Skeletal muscle cell (primary cell): Measurements from ENCODE around the gene SPACDR.
"Not testable (repeated sequence)": the region's sequence is repeated elsewhere in the genome, so short reads cannot be mapped to it uniquely, and the experiment has no call there.

ENCODE experiments used
- DNase-seq: peaks from one replicate; pipeline ENCODE4 v3.0.0-alpha.2; 2010; ENCODE audit warnings: low read depth
- H3K4me3 ChIP-seq: 2 replicates; pipeline ENCODE4 v1.5.1; 2011; ENCODE audit warnings: low read depth, mild to moderate bottlenecking, control low read depth, low read length, moderate library complexity

The SPACDR gene, protein sequence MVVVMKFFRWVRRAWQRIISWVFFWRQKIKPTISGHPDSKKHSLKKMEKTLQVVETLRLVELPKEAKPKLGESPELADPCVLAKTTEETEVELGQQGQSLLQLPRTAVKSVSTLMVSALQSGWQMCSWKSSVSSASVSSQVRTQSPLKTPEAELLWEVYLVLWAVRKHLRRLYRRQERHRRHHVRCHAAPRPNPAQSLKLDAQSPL

DNA sequence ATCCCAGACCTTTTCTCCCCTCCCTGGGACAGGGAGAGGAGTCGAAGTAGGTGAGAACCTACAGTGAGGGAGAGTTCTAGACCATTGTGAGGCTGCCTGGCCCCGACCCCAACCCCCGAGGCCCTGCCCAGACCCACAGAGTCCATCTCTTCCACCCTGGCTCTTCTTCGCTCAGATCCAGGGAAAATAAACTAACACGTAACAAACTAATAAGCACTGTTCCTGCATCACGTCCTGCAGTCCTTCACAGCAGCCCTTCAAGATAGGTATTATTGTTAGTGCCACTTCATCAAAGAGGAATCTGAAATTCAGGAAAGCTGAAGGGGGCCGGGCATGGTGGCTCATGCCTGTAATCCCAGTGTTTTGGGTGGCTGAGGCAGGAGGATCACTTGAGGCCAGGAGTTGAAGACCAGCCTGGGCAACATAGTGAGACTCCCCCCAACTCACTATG, at the start of gene SPACDR:
Gene SPACDR (minus strand): TSS at position 51 of the 451 bp plus-strand sequence. CDS start 235 bp downstream, outside the sequence.
- H3K4me3 ChIP-seq = no peak within 1 kb of the TSS
- DNase-seq = no peak

DNA sequence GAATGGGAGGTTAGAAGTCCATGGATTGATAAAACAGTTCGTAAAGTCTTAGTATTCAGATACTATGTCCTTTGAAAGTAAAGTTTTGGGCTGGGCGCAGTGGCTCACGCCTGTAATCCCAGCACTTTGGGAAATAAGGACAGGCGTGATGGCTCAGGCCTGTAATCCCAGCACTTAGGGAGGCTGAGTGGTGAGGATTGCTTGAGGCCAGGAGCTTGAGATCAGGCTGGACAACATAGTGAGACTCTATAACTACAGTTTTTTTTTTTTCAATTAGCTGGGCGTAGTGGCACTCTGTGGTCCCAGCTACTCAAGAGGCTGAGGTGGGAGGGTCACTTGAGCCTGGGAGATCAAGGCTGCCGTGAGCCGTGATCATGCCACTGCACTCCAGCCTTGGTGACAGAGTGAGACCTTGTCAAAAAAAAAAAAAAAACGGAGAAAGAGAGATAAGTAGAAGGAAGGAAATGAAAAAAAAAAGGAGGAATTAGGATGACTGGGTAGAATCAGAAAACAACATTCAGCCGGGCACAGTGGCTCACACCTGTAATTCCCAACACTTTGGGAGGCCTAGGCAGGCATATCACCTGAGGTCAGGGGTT, 49.3 kb upstream of the SPACDR start:
- DNase-seq = no peak
- H3K4me3 ChIP-seq = no peak overlapping the region

DNA sequence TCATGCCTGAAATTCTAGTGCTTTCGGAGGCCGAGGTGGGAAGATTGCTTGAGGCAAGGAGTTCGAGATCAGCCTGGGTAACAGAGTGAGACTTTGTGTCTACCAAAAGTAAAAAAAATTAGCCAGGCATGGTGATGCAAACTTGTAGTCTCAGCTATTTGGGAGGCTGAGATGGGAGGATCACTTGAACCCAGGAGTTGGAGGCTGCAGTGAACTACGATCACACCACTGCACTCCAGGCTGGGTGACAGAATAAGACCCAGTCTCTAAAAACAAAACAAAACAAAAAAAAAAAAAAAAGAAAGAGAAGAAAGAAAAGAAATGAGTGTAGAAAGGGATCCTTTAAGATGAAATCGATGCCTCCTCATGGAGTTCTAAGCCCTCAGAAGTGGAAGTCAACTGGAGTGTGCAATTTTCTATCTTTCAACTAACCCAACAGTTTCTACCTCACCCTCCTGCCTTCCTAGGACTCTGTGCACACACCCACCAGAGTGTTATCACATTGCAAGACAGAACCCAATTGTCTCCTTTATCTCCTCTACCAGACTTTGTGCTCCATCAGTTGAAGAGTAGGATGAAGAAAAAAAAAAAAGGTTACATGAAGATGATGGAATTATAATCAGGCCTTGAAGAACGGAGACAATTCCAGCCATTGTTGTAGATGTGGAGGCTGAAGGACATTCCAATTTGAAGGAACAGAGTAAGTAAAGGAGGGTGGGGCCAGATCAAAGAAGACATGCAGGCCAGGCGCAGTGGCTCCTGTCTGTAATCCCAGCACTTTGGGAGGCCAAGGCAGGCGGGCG, 46.6 kb upstream of the SPACDR start:
- DNase-seq = no peak
- no peak overlapping the region for H3K4me3 ChIP-seq

DNA sequence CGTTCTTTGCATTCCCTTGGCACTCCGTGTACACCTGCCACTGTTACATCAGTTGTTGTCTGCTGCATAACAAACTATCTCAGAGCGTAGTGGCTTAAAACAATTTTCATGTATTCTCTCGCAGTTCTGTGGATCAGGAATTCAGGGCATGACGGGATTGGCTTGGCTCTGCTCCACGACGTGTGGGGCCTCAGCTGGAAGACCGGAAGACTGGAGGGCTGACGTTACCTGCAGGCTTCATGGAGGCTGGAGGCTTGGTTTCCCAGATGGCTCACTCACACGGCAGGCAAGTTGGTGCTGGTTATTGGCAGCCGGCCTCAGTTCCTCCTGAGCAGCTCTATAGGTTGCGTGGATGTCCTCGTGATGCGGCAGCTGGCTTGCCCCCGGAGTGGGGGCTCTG, 45.2 kb upstream of the SPACDR start:
- no peak overlapping the region for H3K4me3 ChIP-seq
- DNase-seq = peak; percentile 85

DNA sequence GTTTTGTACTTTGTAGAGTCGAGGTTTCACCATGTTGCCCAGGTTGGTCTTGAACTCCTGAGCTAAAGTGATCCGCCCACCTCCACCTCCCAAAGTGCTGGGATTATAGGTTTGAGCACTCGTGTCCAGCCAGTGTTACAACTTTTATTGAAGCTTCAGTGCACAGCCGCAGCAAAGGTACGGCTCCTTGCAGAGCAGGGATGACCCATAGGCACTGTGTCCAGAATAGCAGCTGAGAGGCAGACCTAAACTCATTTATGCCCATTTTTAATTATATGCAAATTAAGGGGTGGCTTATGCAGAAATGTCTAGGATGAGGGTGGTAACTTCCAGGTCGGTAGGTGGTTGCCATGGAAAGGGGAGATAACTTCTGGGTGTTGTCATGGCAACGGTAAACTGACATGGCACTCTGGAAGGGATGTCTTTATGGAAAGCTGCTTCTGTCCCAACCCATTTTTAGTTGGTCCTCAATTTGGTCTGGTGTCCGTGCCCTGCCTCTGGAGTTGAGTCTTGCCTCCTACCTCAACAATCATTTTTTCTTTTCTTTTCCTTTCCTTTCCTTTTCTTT, 42.4 kb upstream of the SPACDR start:
- no peak for DNase-seq
- H3K4me3 ChIP-seq = no peak overlapping the region

DNA sequence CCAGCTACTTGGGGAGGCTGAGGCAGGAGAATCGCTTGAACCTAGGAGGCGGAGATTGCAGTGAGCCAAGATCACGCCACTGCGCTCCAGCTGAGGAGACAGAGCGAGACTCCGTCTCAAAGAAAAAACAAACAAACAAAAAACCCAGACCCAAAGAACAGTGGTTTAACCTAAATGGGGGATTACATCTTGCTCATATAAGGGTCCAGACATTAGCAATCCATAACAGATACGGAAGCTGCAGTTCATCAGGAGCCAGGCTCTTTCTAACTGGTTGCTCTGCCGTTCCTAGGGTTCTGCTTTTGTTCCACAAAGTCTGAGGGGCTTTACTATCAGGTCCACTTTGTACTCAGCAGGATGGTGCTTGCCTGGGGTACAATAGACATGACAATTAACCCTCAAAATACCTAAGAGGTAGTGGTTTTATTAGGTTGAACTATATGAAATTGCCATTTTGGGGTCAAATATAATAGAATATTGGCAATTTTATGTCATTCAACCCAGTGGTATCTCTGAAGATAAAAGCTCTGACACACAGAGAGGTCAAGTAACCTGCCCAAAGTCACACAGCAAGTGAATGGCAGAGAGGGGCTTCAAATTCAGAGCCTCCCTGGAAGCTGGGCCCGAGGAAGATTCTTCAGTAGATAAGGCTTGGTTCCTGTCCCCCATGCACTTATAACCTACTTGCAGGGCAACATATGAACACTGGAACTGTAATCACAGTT, 41.0 kb upstream of the SPACDR start:
- no peak for DNase-seq
- H3K4me3 ChIP-seq = no peak overlapping the region

DNA sequence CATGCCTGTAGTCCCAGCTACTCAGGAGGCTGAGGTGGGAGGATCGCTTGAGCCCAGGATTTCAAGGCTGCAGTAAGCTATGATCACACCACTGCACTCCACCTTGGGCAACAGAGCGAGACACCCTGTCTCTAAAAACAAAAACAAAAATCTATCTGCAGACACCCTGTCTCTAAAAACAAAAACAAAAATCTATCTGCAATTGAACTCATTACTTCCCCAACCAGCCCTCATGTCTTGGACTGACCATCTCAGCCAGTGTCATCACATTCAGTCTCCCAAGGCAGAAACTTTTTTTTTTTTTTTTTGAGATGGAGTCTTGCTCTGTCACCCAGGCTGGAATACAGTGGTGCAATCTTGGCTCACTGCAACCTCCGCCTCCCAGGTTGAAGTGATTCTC, 40.0 kb upstream of the SPACDR start:
- not testable (repeated sequence) for DNase-seq, H3K4me3 ChIP-seq

DNA sequence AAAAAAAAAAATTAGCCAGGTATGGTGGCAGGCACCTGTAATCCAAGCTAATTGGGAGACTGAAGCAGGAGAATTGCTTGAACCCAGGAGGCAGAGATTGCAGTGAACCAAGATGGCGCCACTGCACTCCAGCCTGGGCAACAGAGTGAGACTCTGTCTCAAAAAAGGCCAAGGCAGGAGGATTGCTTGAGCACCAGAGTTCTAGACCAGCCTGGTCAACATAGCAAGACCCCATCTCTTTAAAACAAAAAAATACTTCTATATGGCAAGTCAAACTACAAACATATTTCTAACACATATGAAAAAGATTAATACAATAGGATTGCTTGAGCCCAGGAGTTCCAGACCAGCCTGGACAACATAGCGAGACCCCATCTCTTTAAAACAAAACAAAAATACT, 36.7 kb upstream of the SPACDR start:
- DNase-seq, H3K4me3 ChIP-seq: not testable (repeated sequence)

DNA sequence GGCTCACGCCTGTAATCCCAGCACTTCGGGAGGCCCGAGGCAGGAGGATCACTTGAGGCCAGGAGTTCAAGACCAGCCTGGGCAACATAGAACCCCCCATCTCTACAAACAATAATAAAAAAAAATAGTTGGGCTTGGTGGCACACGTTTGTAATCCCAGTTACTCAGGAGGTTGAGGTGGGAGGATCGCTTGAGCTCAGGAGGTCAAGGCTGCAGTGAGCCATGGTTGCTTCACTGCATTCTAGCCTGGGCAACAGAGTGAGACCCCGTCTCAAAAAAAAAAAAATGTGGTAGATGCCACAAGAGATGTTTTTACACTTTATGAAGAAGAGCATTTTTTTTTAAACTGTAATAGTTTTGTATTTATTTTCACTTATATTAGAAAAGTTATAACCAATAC, 32.4 kb upstream of the SPACDR start:
- H3K4me3 ChIP-seq = no peak overlapping the region
- no peak for DNase-seq

DNA sequence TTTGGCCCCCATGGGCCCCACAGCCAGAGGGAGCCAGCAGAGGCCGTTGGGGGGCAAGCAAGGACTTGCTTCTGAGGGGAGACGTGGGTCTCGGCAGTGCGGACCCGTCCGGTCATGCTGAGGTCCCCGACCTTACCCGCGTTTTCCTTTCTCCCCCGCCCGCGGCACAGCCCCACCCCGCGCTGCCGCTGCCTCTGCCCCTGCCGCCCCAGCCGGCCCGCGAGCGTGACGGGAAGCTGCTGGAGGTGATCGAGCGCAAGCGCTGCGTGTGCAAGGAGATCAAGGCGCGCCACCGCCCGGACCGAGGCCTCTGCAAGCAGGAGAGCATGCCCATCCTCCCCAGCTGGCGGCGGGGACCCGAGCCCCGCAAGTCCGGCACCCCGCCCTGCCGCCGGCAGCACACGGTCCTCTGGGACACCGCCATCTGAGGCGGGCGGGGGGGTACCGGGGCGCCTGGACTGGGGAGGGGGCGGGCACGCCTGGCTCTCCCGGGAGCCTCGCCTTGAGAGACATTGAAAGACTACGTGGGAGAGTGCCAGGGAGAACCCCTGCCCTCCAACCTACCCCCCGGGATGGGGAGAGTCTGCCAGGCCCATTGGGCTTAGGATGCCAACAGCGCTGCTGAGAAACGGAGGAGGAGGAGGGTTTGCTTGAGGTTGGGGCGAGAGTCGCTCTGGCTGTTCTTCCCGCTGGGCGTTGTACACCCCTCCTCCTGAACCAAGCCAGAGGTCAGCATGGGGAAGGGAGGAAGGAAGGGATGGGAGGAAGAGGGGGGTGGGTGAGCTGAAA, 29.6 kb upstream of the SPACDR start:
- no peak for DNase-seq
- no peak overlapping the region for H3K4me3 ChIP-seq

DNA sequence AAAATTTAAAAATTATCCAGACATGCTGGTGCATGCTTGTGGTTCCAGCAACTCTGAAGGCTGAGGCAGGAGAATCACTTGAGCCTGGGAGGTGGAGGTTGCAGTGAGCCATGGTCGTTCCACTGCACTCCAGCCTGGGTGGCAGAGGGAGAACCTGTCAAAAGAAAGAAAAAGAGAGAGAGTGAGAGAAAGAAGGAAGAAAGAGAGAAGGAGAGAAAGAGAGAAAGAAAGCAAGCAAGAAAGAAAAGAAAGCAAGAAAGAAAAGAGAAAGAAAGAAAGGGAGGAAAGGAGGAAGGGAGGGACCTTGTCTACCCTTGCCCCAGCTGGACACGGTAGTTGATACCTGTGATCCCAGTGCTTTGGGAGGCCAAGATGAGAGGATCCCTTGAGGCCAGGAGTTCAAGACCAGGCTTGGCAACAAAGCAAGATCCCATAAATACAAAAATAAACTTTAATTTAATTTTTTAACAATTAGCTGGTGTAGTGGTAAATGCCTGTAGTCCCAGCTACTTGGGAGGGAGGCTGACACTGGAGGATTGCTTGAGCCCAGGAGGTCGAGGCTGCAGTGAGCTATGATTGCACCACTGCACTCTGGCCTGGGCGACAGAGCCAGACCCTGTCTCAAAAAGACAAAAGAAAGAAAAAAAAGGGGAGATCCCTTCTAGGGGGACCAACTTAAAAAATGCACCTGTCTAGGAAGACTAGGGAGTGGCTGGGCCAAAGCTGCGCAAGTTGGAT, 28.8 kb upstream of the SPACDR start:
- no peak for DNase-seq
- no peak overlapping the region for H3K4me3 ChIP-seq

DNA sequence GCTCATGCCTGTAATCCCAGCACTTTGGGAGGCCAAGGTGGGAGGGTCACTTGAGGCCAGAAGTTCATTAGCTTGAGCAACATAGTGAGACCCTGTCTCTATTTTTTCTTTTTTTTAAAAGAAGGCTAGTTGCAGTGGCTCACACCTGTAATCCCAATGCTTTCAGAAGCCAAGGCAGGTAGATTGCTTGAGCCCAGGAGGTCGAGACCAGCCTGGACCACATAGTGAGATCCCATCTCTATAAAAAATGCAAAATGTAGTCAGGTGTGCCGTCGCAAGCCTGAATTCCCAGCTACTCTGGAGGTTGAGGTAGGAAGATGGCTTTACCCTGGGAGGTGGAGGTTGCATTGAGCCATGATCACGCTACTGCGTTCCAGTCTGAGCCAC, 27.1 kb upstream of the SPACDR start:
- no peak overlapping the region for H3K4me3 ChIP-seq
- no peak for DNase-seq

DNA sequence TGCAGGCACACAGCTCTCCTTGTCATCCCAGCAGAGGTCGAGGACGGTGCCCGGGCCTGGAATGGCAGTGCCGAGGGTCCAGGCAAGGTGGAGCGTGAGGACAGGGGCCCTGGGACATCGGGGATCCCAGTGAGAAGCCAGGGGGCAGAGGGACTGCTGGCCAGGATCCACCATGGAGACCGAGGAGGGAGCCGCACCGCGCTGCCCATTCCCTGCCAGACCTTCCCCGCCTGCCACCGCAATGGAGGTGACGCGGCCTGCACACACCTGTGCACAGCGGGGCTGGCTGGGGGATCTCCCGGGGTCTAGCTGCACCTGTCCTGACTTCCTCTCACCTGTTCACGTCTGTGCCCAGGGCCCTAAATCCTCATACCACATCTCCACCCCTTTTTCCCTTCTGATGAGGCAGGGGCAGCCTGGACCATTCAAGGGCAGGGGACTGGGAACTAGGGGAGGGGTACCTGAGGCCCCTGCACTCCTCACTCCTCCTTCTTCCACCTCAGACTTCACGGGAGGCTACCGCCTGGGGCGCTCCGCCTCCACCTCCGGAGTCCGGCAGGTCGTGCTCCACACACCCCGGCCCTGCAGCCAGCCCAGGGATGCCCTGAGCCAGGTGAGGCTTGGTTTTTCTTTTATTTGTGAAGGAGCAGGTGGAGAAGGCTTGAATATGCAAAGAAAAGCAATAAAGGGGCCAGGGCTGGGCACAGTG, 26.6 kb upstream of the SPACDR start:
- no peak overlapping the region for H3K4me3 ChIP-seq
- no peak for DNase-seq

DNA sequence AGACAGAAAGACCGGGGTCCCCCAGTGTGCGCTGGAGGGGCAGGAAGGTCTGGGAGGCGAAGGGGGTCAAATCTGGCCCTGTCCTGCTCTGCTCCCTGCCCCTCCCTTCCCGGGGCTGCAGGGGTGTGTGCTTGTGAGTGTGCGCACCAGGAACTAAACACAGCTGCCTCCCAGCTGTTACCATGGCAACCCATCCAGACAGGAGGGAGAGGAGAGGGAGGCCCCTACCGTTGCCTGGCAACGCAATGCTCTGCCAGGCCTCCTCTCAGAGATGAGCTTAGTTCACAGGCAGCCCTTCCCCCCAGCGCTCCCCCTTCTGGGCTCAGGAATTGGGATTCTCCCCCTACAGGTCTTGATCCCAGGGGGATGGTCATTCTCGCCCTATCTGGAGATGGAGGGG, 25.8 kb upstream of the SPACDR start:
- peak; percentile 80 for DNase-seq

DNA sequence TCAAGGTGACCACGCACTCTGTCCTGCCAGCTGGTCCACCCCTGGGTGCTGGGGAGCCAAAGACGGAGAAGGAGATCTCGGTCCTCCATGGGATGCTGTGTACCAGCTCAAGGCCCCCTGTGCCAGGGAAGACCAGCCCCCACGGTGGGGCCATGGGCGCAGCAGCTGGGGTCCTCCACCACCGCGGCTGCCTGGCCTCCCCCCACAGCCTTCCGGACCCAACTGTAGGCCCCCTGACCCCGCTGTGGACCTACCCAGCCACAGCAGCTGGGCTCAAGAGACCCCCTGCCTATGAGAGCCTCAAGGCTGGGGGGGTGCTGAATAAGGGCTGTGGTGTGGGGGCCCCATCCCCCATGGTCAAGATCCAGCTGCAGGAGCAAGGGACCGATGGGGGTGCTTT, 25.1 kb upstream of the SPACDR start:
- no peak overlapping the region for H3K4me3 ChIP-seq
- DNase-seq = no peak

More for the DNA sequence above, 25.8 kb upstream of the SPACDR start:
- H3K4me3 ChIP-seq = no peak overlapping the region

DNA sequence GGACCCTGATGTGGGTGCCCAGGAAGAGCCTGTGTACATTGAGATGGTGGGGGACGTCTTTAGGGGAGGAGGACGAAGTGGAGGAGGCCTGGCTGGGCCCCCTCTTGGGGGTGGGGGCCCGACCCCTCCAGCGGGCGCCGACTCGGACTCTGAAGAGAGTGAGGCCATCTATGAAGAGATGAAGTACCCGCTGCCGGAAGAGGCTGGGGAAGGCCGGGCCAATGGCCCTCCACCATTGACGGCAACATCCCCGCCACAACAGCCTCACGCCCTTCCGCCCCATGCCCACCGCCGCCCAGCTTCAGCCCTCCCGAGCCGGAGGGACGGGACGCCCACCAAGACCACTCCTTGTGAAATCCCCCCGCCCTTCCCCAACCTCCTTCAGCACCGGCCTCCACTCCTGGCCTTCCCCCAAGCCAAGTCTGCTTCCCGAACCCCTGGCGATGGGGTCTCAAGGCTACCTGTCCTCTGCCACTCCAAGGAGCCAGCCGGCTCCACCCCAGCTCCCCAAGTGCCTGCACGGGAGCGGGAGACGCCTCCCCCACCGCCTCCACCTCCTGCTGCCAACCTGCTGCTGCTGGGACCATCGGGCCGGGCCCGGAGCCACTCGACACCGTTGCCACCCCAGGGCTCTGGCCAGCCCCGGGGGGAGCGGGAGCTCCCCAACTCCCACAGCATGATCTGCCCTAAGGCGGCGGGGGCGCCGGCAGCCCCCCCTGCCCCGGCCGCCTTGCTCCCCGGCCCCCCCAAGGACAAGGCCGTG, 24.5 kb upstream of the SPACDR start:
- no peak overlapping the region for H3K4me3 ChIP-seq
- DNase-seq = no peak
